HG02678 (cell line): ENCODE data around the gene MMP24.
A peak's percentile ranks its signal among the peaks of the same experiment; 100 is the strongest.

Experiments used
- ATAC-seq: cut with Tn5 transposase; IDR thresholded peaks from one replicate; pipeline ENCODE4 v1.9.1; 2021; ENCODE audit warnings: mild to moderate bottlenecking, moderate library complexity; ENCODE audit not compliant: unreplicated experiment

MMP24 gene

DNA sequence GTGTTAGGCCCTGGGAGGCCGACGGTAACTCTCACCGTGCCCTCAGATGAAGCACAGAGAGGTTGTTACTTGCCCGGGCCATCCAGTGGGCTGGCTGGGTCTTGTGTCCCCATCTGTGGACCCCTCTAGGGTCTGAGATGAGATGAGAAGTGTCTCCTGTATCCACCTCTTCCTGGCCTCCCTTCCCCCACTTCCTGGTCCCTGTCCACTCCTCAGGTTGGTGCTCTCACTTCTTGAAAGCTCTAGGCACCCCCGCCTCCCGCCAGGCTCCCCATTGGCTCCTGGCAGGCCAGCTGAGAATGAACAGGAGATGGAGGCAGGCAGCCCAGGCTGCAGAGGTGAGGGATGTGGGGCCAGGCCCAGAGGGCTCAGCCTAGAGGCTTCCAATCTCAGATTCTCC lies 49.9 kb downstream of the MMP24 start:
- no peak for ATAC-seq

GRCh38 chr20:35277127-35277526 lies 50.6 kb downstream of the MMP24 start:
- peak; percentile 3 for ATAC-seq

DNA sequence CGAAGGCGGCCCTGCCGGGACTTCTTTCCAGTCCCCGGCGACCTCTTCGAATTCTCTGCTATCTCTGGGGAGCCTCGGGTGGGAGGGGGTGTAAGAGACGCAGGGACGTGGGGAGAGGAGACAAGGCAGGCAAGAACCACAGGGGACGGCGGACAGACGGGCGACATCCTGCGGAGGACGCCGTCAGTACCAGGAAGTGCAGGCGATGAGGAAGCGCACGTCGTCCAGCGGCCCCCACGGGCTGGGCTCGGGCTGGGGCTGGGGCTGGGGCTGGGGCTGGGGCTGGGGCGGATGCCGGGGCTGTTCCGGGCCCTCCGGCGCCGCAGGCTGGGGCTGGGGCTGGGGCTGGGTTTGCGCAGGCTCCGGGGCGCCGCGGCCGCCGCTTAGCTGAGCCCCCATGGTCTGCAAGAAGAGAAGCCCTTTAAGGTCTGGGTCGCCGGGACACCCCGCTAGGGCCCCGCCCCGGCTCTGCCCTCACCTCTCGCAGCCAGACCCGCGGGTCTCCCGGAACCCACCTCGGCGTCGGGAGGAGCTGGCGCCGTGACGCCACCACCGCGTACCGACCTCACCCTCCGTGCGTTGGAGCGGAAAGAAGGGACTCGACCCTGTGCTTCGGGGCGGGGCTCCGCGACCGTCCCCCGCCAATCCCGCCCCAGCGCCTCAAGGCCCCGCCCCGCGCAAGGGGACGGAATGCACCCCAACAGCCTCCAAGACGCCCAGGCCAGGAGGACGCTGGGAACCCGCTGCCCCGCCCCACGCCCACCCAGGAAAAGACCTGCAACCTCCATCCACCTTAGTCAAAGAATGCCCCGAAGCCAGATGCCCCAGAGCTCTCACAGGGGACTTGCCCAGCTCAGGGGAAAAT lies 51.3 kb downstream of the MMP24 start, which contains the start of gene MMP24OS:
TSS of gene MMP24OS (minus strand) at position 592 of the 865 bp plus-strand sequence. CDS start at position 399, 193 bp downstream.
- peak; percentile 89 for ATAC-seq

- no peak for ATAC-seq
Observed at GRCh38 chr20:35279040-35279439, 52.5 kb downstream of the MMP24 start.

GRCh38 chr20:35279533-35280174 lies 53.2 kb downstream of the MMP24 start:
- ATAC-seq: no peak

- ATAC-seq: no peak
Observed at GRCh38 chr20:35280523-35280922, 54.0 kb downstream of the MMP24 start.

DNA sequence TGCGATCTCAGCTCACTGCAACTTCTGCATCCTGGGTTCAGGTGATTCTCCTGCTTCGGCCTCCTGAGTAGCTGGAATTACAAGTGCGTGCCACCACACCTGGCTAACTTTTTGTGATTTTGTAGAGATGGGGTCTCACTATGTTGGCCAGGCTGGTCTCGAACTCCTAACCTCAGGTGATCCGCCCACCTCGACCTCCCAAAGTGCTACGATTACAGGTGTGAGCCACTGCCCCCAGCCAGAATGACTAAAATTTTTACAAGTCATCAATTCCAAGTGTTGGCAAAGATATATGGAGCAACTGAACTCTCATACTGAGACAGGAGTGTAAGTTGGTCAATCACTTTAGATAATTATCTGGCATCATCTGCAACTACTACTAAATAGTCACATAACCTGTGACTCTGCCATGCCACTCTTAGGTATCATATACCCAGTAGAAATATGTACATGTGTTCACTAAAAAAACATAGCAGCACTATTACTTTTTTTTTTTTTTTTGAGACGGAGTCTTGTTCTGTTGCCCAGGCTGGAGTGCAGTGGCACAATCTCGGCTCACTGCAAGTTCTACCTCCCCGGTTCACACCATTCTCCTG lies 55.1 kb downstream of the MMP24 start:
- ATAC-seq: no peak

DNA sequence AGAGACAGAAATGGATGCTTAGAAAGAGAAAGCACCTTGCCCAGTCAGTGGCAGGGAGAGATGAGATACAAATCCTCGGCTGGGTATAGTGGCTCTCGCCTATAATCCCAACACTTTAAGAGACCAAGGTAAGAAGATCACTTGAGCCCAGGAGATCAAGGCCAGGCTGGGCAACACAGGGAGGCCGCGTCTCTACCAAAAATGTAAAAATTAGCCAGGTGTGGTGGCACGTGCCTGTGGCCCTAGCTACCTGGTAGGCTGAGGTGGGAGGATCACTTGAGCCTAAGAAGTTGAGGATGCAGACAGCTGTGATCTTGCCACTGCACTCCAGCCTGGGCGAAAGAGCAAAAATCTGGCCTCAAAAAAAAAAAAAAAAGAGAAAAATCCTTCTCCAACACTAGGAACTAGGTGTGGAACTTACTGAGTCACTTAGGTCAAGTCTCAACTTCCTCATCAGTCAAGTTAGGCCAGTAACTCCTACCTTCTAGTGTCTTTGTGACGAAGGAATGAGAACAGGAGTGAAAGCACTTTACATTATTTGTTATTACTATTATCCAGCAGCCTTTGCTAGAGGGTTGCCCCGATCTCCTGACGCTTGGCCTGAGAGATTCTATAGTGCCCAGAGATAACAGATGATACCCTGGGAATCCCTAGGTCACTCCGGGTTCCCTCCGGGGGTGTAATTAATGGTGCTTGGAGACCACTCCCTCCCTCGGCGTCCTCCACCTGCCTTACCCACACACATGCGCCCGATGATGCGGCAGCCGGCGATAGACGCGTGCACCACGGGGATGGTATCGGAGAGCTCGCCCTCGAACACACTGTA lies 57.2 kb downstream of the MMP24 start:
- peak; percentile 23 for ATAC-seq

- peak; percentile 84 for ATAC-seq
Observed at GRCh38 chr20:35284267-35284991, 57.9 kb downstream of the MMP24 start, which contains the start of gene EIF6. Gene EIF6 (minus strand): TSS chr20:35284772. CDS start chr20:35284487, 285 bp downstream.

DNA sequence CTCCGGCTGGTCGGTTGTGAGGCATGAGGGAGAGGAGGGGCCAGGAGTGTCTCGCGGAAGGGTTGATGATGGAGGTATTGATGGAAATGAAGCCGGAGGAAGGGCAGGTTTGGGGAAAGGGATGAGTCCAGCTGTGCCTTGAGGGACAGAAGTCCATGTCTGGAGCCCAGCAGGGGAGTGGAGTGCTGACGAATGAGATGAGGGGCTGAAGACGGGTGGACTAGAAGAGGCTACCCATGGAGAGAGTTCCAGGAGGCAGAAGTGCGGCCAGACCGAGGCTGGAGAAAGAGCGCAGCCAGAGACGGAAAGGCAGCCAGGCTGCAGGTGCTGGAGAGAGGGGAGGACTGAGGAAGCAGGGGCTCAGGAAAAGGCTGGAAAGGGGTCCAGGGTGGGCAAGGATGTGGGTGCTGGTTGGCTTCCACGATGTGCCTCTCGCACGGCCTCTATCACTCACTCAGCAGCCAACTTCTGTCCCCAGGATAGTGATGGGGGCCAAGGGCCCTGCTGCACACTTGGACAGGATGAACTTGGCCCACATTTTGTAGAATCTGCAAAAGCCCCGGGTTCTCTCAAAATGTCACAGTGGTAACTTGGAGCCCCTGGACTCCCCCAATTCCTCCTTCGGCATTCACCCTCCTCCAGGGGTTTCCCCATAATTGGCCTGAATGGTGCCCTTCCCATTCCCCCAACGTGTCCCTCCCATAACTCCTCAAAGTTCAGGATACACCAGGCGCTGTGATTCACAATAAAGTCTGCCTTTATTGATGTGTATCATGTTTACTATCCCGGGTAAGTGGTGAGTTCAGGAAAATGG lies 58.7 kb downstream of the MMP24 start:
- ATAC-seq: no peak

DNA sequence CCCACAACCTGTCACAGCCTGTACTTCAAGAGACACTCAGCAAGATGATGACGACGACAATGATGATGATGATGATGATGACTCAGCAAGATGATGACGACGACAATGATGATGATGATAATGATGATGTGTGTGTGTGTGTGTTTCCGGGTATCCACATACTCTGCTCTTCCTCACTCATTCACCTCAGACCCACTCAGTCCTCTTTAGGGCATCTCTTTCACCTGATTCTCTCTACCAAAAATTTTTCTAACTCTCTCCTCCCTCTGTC lies 59.3 kb downstream of the MMP24 start:
- no peak for ATAC-seq

DNA sequence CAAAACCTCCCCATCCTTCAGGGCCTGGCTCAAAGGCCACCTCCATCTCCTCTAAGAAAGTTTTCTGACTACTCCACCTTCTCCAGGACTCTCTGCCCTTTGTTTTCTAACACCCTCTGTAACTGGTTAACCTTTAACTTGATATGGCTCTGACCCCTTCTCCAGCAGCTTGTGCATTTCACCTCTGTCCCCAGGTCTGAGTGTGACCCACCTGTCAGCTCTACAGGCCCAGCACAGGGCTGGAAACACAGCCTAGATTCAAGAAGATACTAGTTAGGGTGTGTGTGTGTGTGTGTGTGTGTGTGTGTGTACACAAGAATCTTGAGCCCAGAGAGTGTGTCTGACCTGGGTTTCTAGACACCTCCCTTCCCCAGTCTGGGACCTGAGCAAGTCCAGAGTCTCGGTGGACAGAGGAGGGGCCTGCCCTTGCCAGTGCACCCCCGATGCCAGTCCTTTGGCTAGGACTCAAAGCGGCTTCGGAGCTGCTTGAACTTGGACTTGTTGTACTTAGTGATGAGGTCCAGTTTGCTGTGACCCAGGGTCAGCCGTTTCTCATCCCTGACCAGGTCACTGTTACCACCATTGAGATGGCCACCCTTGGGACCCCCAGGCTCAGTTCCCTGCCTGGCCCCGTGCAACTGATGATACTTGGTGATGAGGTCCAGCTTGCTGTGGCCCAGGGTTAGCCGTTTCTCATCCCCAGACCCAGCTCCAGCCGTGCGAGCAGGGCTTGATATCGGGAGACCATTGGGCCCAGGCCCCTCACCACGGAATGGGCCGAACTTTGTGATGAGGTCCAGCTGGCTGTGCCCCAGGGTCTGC lies 59.8 kb downstream of the MMP24 start:
- ATAC-seq: no peak

- no peak for ATAC-seq
Observed at GRCh38 chr20:35286899-35287508, 60.5 kb downstream of the MMP24 start.

DNA sequence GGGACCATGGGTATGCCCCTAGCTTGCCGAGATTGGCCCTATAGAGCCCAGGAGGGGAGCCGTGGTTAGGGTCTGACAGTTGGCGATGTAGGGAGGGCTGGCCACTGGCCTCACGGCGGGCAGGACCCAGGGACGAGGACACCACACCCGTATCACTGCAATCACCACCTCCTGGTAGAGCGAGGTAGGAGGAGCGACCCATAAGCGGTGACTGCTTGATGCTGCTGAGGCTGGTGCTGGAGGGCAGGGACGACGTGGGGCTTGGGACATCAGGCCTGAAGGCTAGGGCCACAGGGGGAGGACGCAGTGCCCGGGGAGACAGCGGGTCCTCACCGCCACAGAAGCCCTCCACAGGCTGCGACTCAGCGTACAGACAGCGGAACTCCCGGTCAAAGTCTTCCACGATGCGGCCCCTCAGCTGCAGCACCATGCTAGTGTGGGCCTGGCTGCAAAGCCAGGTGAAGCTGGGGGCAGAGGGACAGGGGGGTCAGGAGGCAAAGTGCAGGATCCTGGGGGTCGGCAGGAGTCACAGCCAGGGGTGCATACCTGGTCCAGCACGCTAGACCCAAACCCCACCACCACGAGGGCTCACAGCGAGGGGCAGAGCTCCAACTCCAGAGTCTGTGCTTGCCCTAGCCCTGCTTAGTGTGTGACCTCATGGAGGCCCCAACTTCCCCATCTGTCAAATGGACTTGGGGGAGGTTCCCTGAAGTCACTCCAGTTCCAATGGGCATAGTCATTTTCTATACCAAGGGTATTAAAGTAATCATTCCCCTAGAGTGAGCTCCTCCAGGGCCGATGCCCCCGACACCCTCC lies 61.2 kb downstream of the MMP24 start:
- ATAC-seq: no peak

GRCh38 chr20:35288325-35289060 lies 62.0 kb downstream of the MMP24 start:
- no peak for ATAC-seq

DNA sequence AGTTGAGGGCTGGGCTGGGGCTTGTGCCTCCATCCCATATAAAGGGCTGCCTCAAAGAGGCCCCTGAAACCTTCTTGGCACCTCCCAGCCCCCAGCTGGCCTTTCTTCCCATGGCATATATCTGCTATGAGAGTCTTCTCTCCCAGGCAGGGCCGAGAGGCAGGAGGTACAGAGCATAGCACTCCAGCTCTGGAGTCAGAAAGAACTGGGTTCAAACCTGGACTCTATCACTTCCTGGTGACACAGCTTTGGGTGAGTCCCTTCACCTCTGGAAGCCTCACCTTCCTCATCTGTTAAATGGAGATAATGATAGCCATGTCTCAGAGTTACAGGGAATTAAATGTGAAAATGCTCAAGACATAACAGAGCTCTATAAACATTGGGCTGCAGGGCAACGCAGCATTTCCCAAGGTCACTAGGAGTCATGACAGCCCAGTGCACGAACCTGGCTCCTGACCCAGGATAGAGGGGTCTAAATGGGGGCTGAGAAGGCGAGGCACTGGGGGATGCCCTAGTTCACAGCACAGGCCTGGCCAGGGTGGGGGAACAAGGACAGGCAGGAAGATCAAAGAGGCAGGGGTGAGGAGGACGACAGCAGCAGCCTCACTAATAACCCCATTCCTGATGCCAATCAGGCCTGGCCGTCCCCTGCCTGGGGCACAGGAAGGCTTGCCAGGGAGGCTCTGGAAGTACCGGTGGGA lies 63.8 kb downstream of the MMP24 start:
- no peak for ATAC-seq
